Measurements from ENCODE around the gene CACNA2D3.

Gene CACNA2D3

GRCh38 chr3:54713031-54713430, 590.7 kb downstream of the CACNA2D3 start:
- no peak for DNase-seq

- no peak for DNase-seq
These were observed 591.1 kb downstream of the CACNA2D3 start for GRCh38 chr3:54713455-54713854.

GRCh38 chr3:54714035-54714434, 591.7 kb downstream of the CACNA2D3 start:
- DNase-seq, result no peak

GRCh38 chr3:54717506-54717905, 595.2 kb downstream of the CACNA2D3 start:
- DNase-seq, result no peak

- DNase-seq, result no peak
These were observed 597.6 kb downstream of the CACNA2D3 start for GRCh38 chr3:54719914-54720313.

- DNase-seq, result no peak
These were observed 598.3 kb downstream of the CACNA2D3 start for GRCh38 chr3:54720604-54721003.

- DNase-seq, result no peak
These were observed 609.5 kb downstream of the CACNA2D3 start for GRCh38 chr3:54731732-54732445.

- DNase-seq, result no peak
These were observed 611.0 kb downstream of the CACNA2D3 start for GRCh38 chr3:54733106-54734006.

- no peak for DNase-seq
These were observed 614.1 kb downstream of the CACNA2D3 start for GRCh38 chr3:54736459-54736858.

- no peak for DNase-seq
These were observed 621.4 kb downstream of the CACNA2D3 start for GRCh38 chr3:54743755-54744154.

- no peak for DNase-seq
These were observed 621.9 kb downstream of the CACNA2D3 start for GRCh38 chr3:54744291-54744690.

- no peak for DNase-seq
These were observed 623.5 kb downstream of the CACNA2D3 start for GRCh38 chr3:54745843-54746242.

- DNase-seq, result no peak
These were observed 624.4 kb downstream of the CACNA2D3 start for GRCh38 chr3:54746722-54747121.

GRCh38 chr3:54755756-54756155, 633.4 kb downstream of the CACNA2D3 start:
- no peak for DNase-seq

GRCh38 chr3:54756330-54756731, 634.0 kb downstream of the CACNA2D3 start:
- peak; percentile 97 for DNase-seq

GRCh38 chr3:54758461-54758860, 636.1 kb downstream of the CACNA2D3 start:
- no peak for DNase-seq

- no peak for DNase-seq
These were observed 636.8 kb downstream of the CACNA2D3 start for GRCh38 chr3:54759166-54759565.

- no peak for DNase-seq
These were observed 637.8 kb downstream of the CACNA2D3 start for GRCh38 chr3:54760201-54760600.

GRCh38 chr3:54761637-54762036, 639.3 kb downstream of the CACNA2D3 start:
- DNase-seq, result no peak

- DNase-seq, result no peak
These were observed 642.6 kb downstream of the CACNA2D3 start for GRCh38 chr3:54764911-54765310.

GRCh38 chr3:54771050-54771449, 648.7 kb downstream of the CACNA2D3 start:
- no peak for DNase-seq

- no peak for DNase-seq
These were observed 649.7 kb downstream of the CACNA2D3 start for GRCh38 chr3:54772051-54772450.

GRCh38 chr3:54772746-54773145, 650.4 kb downstream of the CACNA2D3 start:
- DNase-seq, result no peak

- no peak for DNase-seq
These were observed 650.9 kb downstream of the CACNA2D3 start for GRCh38 chr3:54773271-54773670.

Measured in kidney glomerular epithelial cell (primary cell).